ENCODE measurements around the gene MAN2A1.
A peak's percentile ranks its signal among the peaks of the same experiment; 100 is the strongest.

MAN2A1 gene

GRCh38 chr5:109784687-109785086 lies 95.0 kb downstream of the MAN2A1 start:
- ATAC-seq, result no peak
- TF ChIP-seq SNAI2 (CRISPR knock-in tag; IDR thresholded peaks at IDR 0.05), result no peak
- TF ChIP-seq CSDC2 (CRISPR knock-in tag; IDR thresholded peaks at IDR 0.05), result no peak
- TF ChIP-seq CSRNP3 (CRISPR knock-in tag; IDR thresholded peaks at IDR 0.05), result 0 out of 2 replicates have a peak, but pooled peaks have one; percentile 35
- peak; percentile 61; the same call in 1 of the 2 replicates for TF ChIP-seq CREB5 (CRISPR knock-in tag; IDR thresholded peaks at IDR 0.05; ENCODE audit: low read depth)
- TF ChIP-seq PPARA (CRISPR knock-in tag; IDR thresholded peaks at IDR 0.05; ENCODE audit: borderline replicate concordance), result no peak
- TF ChIP-seq ESRRG (CRISPR knock-in tag; IDR thresholded peaks at IDR 0.05), result no peak
- TF ChIP-seq GLIS3 (CRISPR knock-in tag; IDR thresholded peaks at IDR 0.05), result no peak
- TF ChIP-seq POU6F1 (CRISPR knock-in tag; IDR thresholded peaks at IDR 0.05; ENCODE audit: borderline replicate concordance, low read depth), result no peak; the same call in 1 of the 2 replicates
- no peak; the same call in 1 of the 2 replicates for TF ChIP-seq TCF4 (CRISPR knock-in tag; IDR thresholded peaks at IDR 0.05; ENCODE audit: borderline replicate concordance)
- TF ChIP-seq ZC3H10 (CRISPR knock-in tag; IDR thresholded peaks at IDR 0.05), result no peak
- 0 out of 2 replicates have a peak, but pooled peaks have one; percentile 19 for TF ChIP-seq ZFP3 (CRISPR knock-in tag; IDR thresholded peaks at IDR 0.05)
- no peak for TF ChIP-seq TOX (CRISPR knock-in tag; IDR thresholded peaks at IDR 0.05; ENCODE audit: borderline replicate concordance)
- no peak for TF ChIP-seq ARNTL (CRISPR knock-in tag; IDR thresholded peaks at IDR 0.05; ENCODE audit: borderline replicate concordance, low read depth)
- peak; percentile 87 for TF ChIP-seq ISL1 (CRISPR knock-in tag; IDR thresholded peaks at IDR 0.05)
- no peak for TF ChIP-seq PATZ1 (CRISPR knock-in tag; IDR thresholded peaks at IDR 0.05; ENCODE audit: borderline replicate concordance)
- no peak for TF ChIP-seq BACH2 (CRISPR knock-in tag; IDR thresholded peaks at IDR 0.05; ENCODE audit: borderline replicate concordance)

- no peak for ATAC-seq
- TF ChIP-seq PATZ1 (CRISPR knock-in tag; IDR thresholded peaks at IDR 0.05; ENCODE audit: borderline replicate concordance) (no peak), SNAI2 (CRISPR knock-in tag; IDR thresholded peaks at IDR 0.05) (no peak), TSHZ2 (CRISPR knock-in tag; IDR thresholded peaks at IDR 0.05) (no peak), TCF4 (CRISPR knock-in tag; IDR thresholded peaks at IDR 0.05; ENCODE audit: borderline replicate concordance) (no peak), BACH2 (CRISPR knock-in tag; IDR thresholded peaks at IDR 0.05; ENCODE audit: borderline replicate concordance) (no peak), POU6F1 (CRISPR knock-in tag; IDR thresholded peaks at IDR 0.05; ENCODE audit: borderline replicate concordance, low read depth) (no peak), TOX (CRISPR knock-in tag; IDR thresholded peaks at IDR 0.05; ENCODE audit: borderline replicate concordance) (no peak), ZNF70 (CRISPR knock-in tag; IDR thresholded peaks at IDR 0.05) (no peak), ZC3H10 (CRISPR knock-in tag; IDR thresholded peaks at IDR 0.05) (no peak), CSDC2 (CRISPR knock-in tag; IDR thresholded peaks at IDR 0.05) (no peak), ISL1 (CRISPR knock-in tag; IDR thresholded peaks at IDR 0.05) (no peak), ZFP30 (CRISPR knock-in tag; IDR thresholded peaks at IDR 0.05) (no peak), ESRRG (CRISPR knock-in tag; IDR thresholded peaks at IDR 0.05) (no peak), RARB (CRISPR knock-in tag; IDR thresholded peaks at IDR 0.05) (no peak), PPARA (CRISPR knock-in tag; IDR thresholded peaks at IDR 0.05; ENCODE audit: borderline replicate concordance) (no peak), ARNTL (CRISPR knock-in tag; IDR thresholded peaks at IDR 0.05; ENCODE audit: borderline replicate concordance, low read depth) (no peak)
These were observed 96.6 kb downstream of the MAN2A1 start for GRCh38 chr5:109786206-109786855.
